K562 (cell line): Measurements from ENCODE around the gene MLKL. TPM values are rescaled to one million over a fixed set of nuclear protein-coding genes. Genes with fewer than 3 reads are reported as not detected.

Experiments used
- ATAC-seq: fragments of 200-7000 bp; cut with Tn5 transposase; 3 replicates; pipeline ENCODE4 v1.9.1; 2020; ENCODE audit warnings: moderate library complexity
- BruUV-seq: library from RNA; stranded (reverse); fragments of 400-500 nt; replicated peaks from 2 replicates; lab custom pipeline; 2021; lab: Mats Ljungman, UMichigan
- CTCF ChIA-PET: fragments of 300-600 bp; formaldehyde crosslinking; extraction: SDS; loops from one replicate; lab custom pipeline; 2021; ENCODE audit warnings: low intra/inter-chr PET ratio; lab: Yijun Ruan, JAX
- POLR2A ChIA-PET: fragments of 300-600, 350-650 bp; sonication (Branson Sonifier 250); formaldehyde crosslinking; extraction: SDS; loops from one replicate; lab custom pipeline; 2021; ENCODE audit warnings: antibody characterized with exemption, inconsistent platforms; lab: Yijun Ruan, JAX
- DNase-seq, 4 experiments: peaks; one replicate each; pipeline versions ENCODE4 v3.0.0 to v3.0.0-alpha.2; 2011 to 2018; ENCODE audit warnings: low spot score in 3 of 4, mixed read lengths in 3 of 4; ENCODE audit errors: extremely low read depth in 1 of 4
- FAIRE-seq: peaks from 2 replicates; lab custom pipeline; 2011; peaks lifted over from hg19 to GRCh38; lab: Jason Lieb, UNC
- H2AFZ ChIP-seq: 2 replicates; pipeline ENCODE4 v1.6.0; 2011; ENCODE audit warnings: low read depth, low read length, control low read depth, inconsistent platforms
- H3K27ac ChIP-seq: fragments of 200-600 bp; 3 replicates; pipeline ENCODE4 v1.8.0; 2011; ENCODE audit warnings: low read depth, mild to moderate bottlenecking, control low read depth, inconsistent platforms, low read length, moderate library complexity, mixed read lengths; ENCODE audit errors: extremely low read depth
- H3K27me3 ChIP-seq, 2 experiments: fragments of 300-600 bp in 1 of 2; 2 replicates in 1 of 2; 3 replicates in 1 of 2; pipeline versions ENCODE4 v1.6.0 to v1.8.0; 2011; ENCODE audit warnings: inconsistent platforms in 2 of 2, low read length in 2 of 2, mild to moderate bottlenecking in 1 of 2, mixed read lengths in 1 of 2, moderate library complexity in 1 of 2; ENCODE audit not compliant: control insufficient read depth in 2 of 2, insufficient read depth in 2 of 2
- H3K36me3 ChIP-seq: fragments of 300-600 bp; 3 replicates; pipeline ENCODE4 v1.8.0; 2011; ENCODE audit warnings: mild to moderate bottlenecking, low read length, inconsistent platforms; ENCODE audit not compliant: control insufficient read depth, insufficient read depth
- H3K4me1 ChIP-seq, 2 experiments: fragments of 200-600 bp in 1 of 2; replicated peaks in 1 of 2; 2 replicates in 1 of 2; 3 replicates in 1 of 2; pipeline versions ENCODE4 v1.5.1 to v1.8.0; 2011; ENCODE audit warnings: inconsistent platforms in 2 of 2, low read length in 2 of 2, mild to moderate bottlenecking in 1 of 2, mixed read lengths in 1 of 2, moderate library complexity in 1 of 2; ENCODE audit not compliant: control insufficient read depth in 2 of 2, insufficient read depth in 2 of 2
- H3K4me2 ChIP-seq: 2 replicates; pipeline ENCODE4 v1.6.1; 2011; ENCODE audit warnings: low read length, control low read depth, inconsistent platforms, mixed read lengths; ENCODE audit not compliant: insufficient read depth
- H3K4me3 ChIP-seq: fragments of 200-600 bp; sonication (generic), shearing (Covaris generic); 2 replicates; pipeline ENCODE4 v1.5.1; 2016; ENCODE audit warnings: control low read depth, inconsistent platforms
- H3K79me2 ChIP-seq: fragments of 200-600 bp; 3 replicates; pipeline ENCODE4 v1.8.0; 2011; ENCODE audit warnings: low read length, inconsistent platforms; ENCODE audit not compliant: control insufficient read depth, insufficient read depth
- H3K9ac ChIP-seq, 2 experiments: 2 replicates each; pipeline versions ENCODE4 v1.6.0 to v1.6.1; 2011; ENCODE audit warnings: low read depth in 2 of 2, low read length in 2 of 2, control low read depth in 1 of 2, inconsistent platforms in 1 of 2, mild to moderate bottlenecking in 1 of 2, mixed read lengths in 1 of 2; ENCODE audit not compliant: insufficient read depth in 1 of 2
- H3K9me1 ChIP-seq: one replicate; pipeline ENCODE4 v1.6.0; 2011; ENCODE audit warnings: inconsistent platforms, mild to moderate bottlenecking, low read length, moderate library complexity; ENCODE audit not compliant: control insufficient read depth, insufficient read depth
- H3K9me3 ChIP-seq: replicated peaks from 2 replicates; pipeline ENCODE4 v1.5.1; 2011; ENCODE audit warnings: low read depth, low read length, inconsistent platforms; ENCODE audit not compliant: control insufficient read depth, insufficient read depth
- H4K20me1 ChIP-seq: replicated peaks from 2 replicates; pipeline ENCODE4 v1.6.1; 2011; ENCODE audit warnings: low read length, inconsistent platforms, mixed read lengths; ENCODE audit not compliant: control insufficient read depth, insufficient read depth
- DDX20 ChIP-seq: fragments of 450-650 bp; IDR thresholded peaks from 2 replicates; pipeline ENCODE4 v1.6.1; 2016; ENCODE audit warnings: missing genetic modification characterization, low read depth, mild to moderate bottlenecking, missing compliant biosample characterization, moderate library complexity
- EWSR1 ChIP-seq: fragments of 450-650 bp; IDR thresholded peaks from 2 replicates; pipeline ENCODE4 v1.6.1; 2018; ENCODE audit warnings: borderline replicate concordance, mild to moderate bottlenecking, low read depth, moderate library complexity; ENCODE audit not compliant: partially characterized antibody
- NFIC ChIP-seq: fragments of 450-650 bp; IDR thresholded peaks from 2 replicates; pipeline ENCODE4 v1.6.1; 2017; ENCODE audit warnings: mild to moderate bottlenecking, inconsistent platforms
- ZNF57 ChIP-seq: fragments of 450-650 bp; formaldehyde crosslinking; IDR thresholded peaks from 2 replicates; pipeline ENCODE4 v1.4.0; 2020; ENCODE audit warnings: mild to moderate bottlenecking, moderate library complexity
- WGBS: fragments of 100-300 bp; shearing (Covaris generic); methylation state at CpG from one replicate; pipeline ENCODE4 v1.1.6; 2016; ENCODE audit warnings: low coverage, mixed read lengths; ENCODE audit not compliant: insufficient coverage; ENCODE audit errors: missing lambda C conversion rate; 5-methylcytosine and 5-hydroxymethylcytosine counted together
- in situ Hi-C: fragments of 300-500 bp; cut with MboI; formaldehyde crosslinking; loops from 4 replicates; pipeline ENCODE4 v1.15.0; 2018; ENCODE audit warnings: inconsistent platforms, mixed read lengths
- intact Hi-C: fragments of 100-400 bp; cut with micrococcal nuclease; formaldehyde crosslinking; loops from 2 replicates; pipeline ENCODE4 v1.14.2; 2022
- polyA plus RNA-seq, 8 experiments: library from polyadenylated mRNA; depleted of rRNA in 4 of 8; stranded (reverse) in 5 of 8; unstranded in 3 of 8; fragments of >200 nt; fragmentation: Nextera tagmentation in 2 of 8; fragmentation: Illumina TruSeq in 1 of 8; extraction: Ambion mirVana in 2 of 8; extraction: Trizol in 1 of 8; gene quantifications; 2 replicates each; pipeline versions ENCODE4 v1.2.1 to v1.2.3, GENCODE V29; 2011 to 2014; ENCODE audit warnings: inconsistent platforms in 1 of 8, missing spikeins in 1 of 8
- total RNA-seq, 7 experiments: library from RNA; depleted of rRNA in 6 of 7; stranded (reverse); fragments of >200 nt in 6 of 7; fragmentation: Illumina TruSeq in 2 of 7; extraction: Trizol in 2 of 7; gene quantifications; 2 replicates each; pipeline versions ENCODE4 v1.2.1 to v1.2.3, GENCODE V29; 2011 to 2021; ENCODE audit warnings: low replicate concordance in 1 of 7
- TF ChIP-seq, protein P1 (sequence below): fragments of 450-650 bp; formaldehyde crosslinking; IDR thresholded peaks from 2 replicates; pipeline ENCODE4 v1.4.0; 2022; ENCODE audit warnings: missing genetic modification characterization
- TF ChIP-seq, protein P2 (sequence below): fragments of 250-450 bp; sonication (Bioruptor Pico); IDR thresholded peaks from 2 replicates; pipeline ENCODE4 v1.8.0; 2022; ENCODE audit warnings: inconsistent platforms, mild to moderate bottlenecking, moderate library complexity, borderline replicate concordance

Gene MLKL
- total and polyA plus RNA-seq, 9 of the 15 experiments (the other 6 are each of a cell fraction or from before 2014, with no cell fraction given) = 1.6 to 6.1 (median 4.8) TPM

DNA sequence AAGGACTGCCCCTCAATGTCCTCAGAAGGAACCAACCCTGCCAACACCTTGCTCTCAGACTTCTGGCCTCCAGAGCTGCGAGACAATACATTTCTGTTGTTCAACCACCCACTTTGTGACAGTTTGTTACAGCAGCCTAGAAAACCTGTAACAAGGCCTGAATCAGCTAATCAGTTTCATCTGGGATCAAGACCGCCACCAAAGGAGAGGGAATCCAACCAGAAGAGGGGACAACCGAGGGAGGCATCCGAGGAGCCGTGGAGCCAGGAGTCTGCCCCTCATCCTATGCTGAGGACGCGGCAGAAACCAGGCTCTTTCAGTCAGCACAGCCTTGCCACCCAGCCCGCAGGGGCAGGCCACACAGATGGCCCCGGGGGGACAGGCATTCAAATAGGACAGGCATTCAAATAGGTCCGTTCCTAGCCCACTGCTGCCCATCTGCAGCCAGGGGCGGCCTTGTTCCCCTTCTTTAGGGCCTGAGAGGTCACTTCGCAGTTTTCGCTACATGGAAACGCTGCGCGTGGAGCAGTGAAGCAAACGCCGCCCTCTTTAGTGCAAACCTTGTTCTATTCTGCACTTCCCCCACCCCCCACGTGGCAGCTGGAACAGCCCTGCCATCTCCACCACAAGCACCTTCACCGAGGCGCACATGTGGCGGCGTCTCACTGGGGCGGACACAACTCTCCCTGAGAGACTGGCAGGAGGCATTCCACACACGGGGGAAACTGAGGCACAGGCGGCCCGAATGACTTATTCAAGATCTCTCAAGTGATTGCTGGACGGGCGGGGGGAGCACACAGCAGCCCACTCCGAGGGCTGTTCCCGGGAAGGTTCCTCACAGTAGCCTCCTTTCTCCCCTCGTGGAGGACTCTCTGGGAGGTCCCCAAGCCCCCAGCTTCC, 47.3 kb upstream of the MLKL start (continued):
- TF ChIP-seq ZNF57 (CRISPR knock-in tag) = no peak
- TF ChIP-seq DDX20 = no peak
- no peak for TF ChIP-seq NFIC
- TF ChIP-seq, all 486 proteins: peak for 3

DNA sequence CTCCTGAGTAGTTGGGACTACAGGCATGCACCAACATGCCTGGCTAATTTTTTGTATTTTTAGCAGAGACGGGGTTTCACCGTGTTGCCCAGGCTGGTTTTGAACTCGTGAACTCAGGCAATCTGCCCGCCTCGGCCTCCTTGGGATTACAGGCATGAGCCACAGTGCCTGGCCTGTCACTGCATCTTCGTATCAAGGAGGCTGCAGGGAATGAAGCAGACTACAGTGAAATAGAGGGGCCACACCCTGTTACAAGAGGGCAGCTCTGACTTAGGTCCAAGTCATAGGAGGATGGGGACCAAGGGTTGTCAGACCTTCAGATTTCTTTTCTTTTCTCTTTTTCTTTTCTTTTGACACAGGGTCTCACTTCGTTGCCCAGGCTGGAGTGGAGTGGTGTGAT, 45.3 kb upstream of the MLKL start:
- FAIRE-seq = no peak
- Histone ChIP-seq H4K20me1 (peaks cover 5% of the 10 kb centered on the region; the same call in 1 of the 2 replicates), H3K9me3 (no peaks in the 10 kb centered on the region), H3K27ac (no peak overlapping the region), H2AFZ (no peak overlapping the region), H3K9me1 (no peaks in the 10 kb centered on the region), H3K36me3 (no peaks in the 10 kb centered on the region), H3K9ac (no peak overlapping the region), H3K79me2 (no peaks in the 10 kb centered on the region), H3K4me1 (peaks cover 9 to 23% of the 10 kb centered on the region in 2 experiments; a peak in 4 of 5 replicates), H3K4me2 (no peak overlapping the region), H3K4me3 (no peak overlapping the region), H3K27me3 (peaks cover 19 to 41% of the 10 kb centered on the region in 2 experiments)
- in situ Hi-C loops (no loop called here), intact Hi-C loops (no loop called here)
- no peak for DNase-seq
- 0% methylated on average over 7 of the region's 7 CpGs for WGBS
- no peak for TF ChIP-seq EWSR1
- TF ChIP-seq, protein P1, sequence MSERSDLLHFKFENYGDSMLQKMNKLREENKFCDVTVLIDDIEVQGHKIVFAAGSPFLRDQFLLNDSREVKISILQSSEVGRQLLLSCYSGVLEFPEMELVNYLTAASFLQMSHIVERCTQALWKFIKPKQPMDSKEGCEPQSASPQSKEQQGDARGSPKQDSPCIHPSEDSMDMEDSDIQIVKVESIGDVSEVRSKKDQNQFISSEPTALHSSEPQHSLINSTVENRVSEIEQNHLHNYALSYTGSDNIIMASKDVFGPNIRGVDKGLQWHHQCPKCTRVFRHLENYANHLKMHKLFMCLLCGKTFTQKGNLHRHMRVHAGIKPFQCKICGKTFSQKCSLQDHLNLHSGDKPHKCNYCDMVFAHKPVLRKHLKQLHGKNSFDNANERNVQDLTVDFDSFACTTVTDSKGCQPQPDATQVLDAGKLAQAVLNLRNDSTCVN = no peak
- TF ChIP-seq, protein P2, sequence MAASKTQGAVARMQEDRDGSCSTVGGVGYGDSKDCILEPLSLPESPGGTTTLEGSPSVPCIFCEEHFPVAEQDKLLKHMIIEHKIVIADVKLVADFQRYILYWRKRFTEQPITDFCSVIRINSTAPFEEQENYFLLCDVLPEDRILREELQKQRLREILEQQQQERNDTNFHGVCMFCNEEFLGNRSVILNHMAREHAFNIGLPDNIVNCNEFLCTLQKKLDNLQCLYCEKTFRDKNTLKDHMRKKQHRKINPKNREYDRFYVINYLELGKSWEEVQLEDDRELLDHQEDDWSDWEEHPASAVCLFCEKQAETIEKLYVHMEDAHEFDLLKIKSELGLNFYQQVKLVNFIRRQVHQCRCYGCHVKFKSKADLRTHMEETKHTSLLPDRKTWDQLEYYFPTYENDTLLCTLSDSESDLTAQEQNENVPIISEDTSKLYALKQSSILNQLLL = no peak
- CTCF ChIA-PET = no interaction called here
- POLR2A ChIA-PET = no interaction called here
- BruUV-seq = no TSS peak
- ATAC-seq = no peak
